Tibial nerve (tissue), 4 donors: ENCODE data around the gene SMIM38. TPM values are rescaled to one million over a fixed set of nuclear protein-coding genes. Genes with fewer than 3 reads are reported as not detected.
A peak's percentile ranks its signal among the peaks of the same experiment; 100 is the strongest.

Experiments used
- DNase-seq, 2 donors: peaks; one replicate each; pipeline ENCODE4 v3.0.0-alpha.2; 2019; ENCODE audit warnings: low spot score in 2 of 2
- H3K27ac ChIP-seq, 4 donors: fragments of 200-600 bp; sonication (generic) in 3 of 4; one replicate each; pipeline ENCODE4 v1.5.1; 2017 to 2019; ENCODE audit warnings: mild to moderate bottlenecking in 1 of 4
- H3K27me3 ChIP-seq, 2 donors: fragments of 200-600 bp; sonication (generic) in 1 of 2; one replicate each; pipeline versions ENCODE4 v1.5.1 to v1.6.0; 2017 to 2019
- H3K36me3 ChIP-seq, 3 donors: fragments of 200-600 bp; sonication (generic); one replicate each; pipeline ENCODE4 v1.5.1; 2018 to 2019
- H3K4me1 ChIP-seq, 4 donors: fragments of 200-600 bp; sonication (generic) in 3 of 4; one replicate each; pipeline ENCODE4 v1.5.1; 2017 to 2019
- H3K4me3 ChIP-seq, 4 donors: fragments of 200-600 bp; sonication (generic) in 3 of 4; one replicate each; pipeline ENCODE4 v1.5.1; 2017 to 2019; ENCODE audit warnings: mild to moderate bottlenecking in 1 of 4, moderate library complexity in 1 of 4
- H3K9me3 ChIP-seq, 4 donors: fragments of 200-600 bp; sonication (generic) in 3 of 4; one replicate each; pipeline ENCODE4 v1.5.1; 2017 to 2019
- CTCF ChIP-seq, 5 experiments: fragments of 200-600 bp in 3 of 5; fragments of 450-650 bp in 2 of 5; sonication (generic) in 3 of 5; IDR thresholded peaks; one replicate each; pipeline ENCODE4 v1.5.1; 2016 to 2019; ENCODE audit warnings: antibody characterized with exemption in 5 of 5, mild to moderate bottlenecking in 3 of 5, moderate library complexity in 2 of 5
- EP300 ChIP-seq, 2 donors: sonication (generic); formaldehyde crosslinking; IDR thresholded peaks; one replicate each; pipeline ENCODE4 v1.6.1; 2017; ENCODE audit warnings: antibody characterized with exemption in 2 of 2, mild to moderate bottlenecking in 1 of 2
- POLR2A ChIP-seq, 2 donors: fragments of 450-650 bp; IDR thresholded peaks; one replicate each; pipeline ENCODE4 v1.6.1; 2017; ENCODE audit warnings: antibody characterized with exemption in 2 of 2, mild to moderate bottlenecking in 2 of 2, moderate library complexity in 2 of 2
- WGBS, 2 donors: methylation state at CpG; one replicate each; pipeline ENCODE4 v1.1.5; 2018; 5-methylcytosine and 5-hydroxymethylcytosine counted together
- total RNA-seq, 4 donors: library from RNA; depleted of rRNA; stranded (reverse); fragments of >200 nt; gene quantifications; one replicate each; pipeline ENCODE4 v1.1.0, GENCODE V29; 2016

Gene SMIM38
- total RNA-seq, 4 donors from 2014 or later: 3.3 to 4.6 (median 4.1) TPM

- peak; percentile 18 to 47 for DNase-seq
- WGBS, 2 donors: 10 to 21% methylated on average over 20 to 33 of the region's 44 CpGs
Observed at GRCh38 chr11:69157156-69157821, 1.6 kb downstream of the SMIM38 start.

GRCh38 chr11:69157822-69158231 is 2.1 kb downstream of the SMIM38 start:
- WGBS, 2 donors: 48 to 80% methylated on average over 10 to 14 of the region's 15 CpGs
- TF ChIP-seq CTCF (IDR thresholded peaks at IDR 0.05): no peak
- no peak for TF ChIP-seq POLR2A (IDR thresholded peaks at IDR 0.05)
- TF ChIP-seq EP300 (IDR thresholded peaks at IDR 0.05): no peak
- Histone ChIP-seq H3K9me3 (peaks cover 0 to 2% (median under 1%) of the 10 kb centered on the region in 4 donors), H3K4me3 (no peak overlapping the region), H3K36me3 (no peaks in the 10 kb centered on the region), H3K27ac (peak overlapping the region; percentile 59 to 94 (median 82)), H3K4me1 (peaks cover 0 to 63% (median 47%) of the 10 kb centered on the region in 4 donors), H3K27me3 (no peaks in the 10 kb centered on the region)
- no peak for DNase-seq

More at GRCh38 chr11:69157156-69157821, 1.6 kb downstream of the SMIM38 start:
- H3K27me3 ChIP-seq: no peaks in the 10 kb centered on the region
- TF ChIP-seq EP300 (IDR thresholded peaks at IDR 0.05): peak; percentile 35 to 95
- peak in 3 of 5 experiments; percentile 10 to 24 (median 16) for TF ChIP-seq CTCF (IDR thresholded peaks at IDR 0.05)
- TF ChIP-seq POLR2A (IDR thresholded peaks at IDR 0.05): peak; percentile 8 to 42
- peaks cover 0 to 67% (median 47%) of the 10 kb centered on the region in 4 donors for H3K4me1 ChIP-seq
- H3K4me3 ChIP-seq: no peak overlapping the region
- H3K36me3 ChIP-seq: no peaks in the 10 kb centered on the region
- H3K9me3 ChIP-seq: no peaks in the 10 kb centered on the region
- H3K27ac ChIP-seq: peak overlapping the region; percentile 73 to 94 (median 84)

- peak overlapping the region; percentile 59 to 94 (median 82) for H3K27ac ChIP-seq
- no peak for DNase-seq
- WGBS, 2 donors: 52 to 57% methylated on average over 17 to 21 of the region's 21 CpGs
Observed at GRCh38 chr11:69158301-69159149, 2.8 kb downstream of the SMIM38 start.

GRCh38 chr11:69159150-69159852 is 3.6 kb downstream of the SMIM38 start:
- peaks cover 0 to 16% (median 6%) of the 10 kb centered on the region in 4 donors for H3K9me3 ChIP-seq
- no peaks in the 10 kb centered on the region for H3K27me3 ChIP-seq
- peaks cover 0 to under 1% (median 0%) of the 10 kb centered on the region in 3 donors for H3K36me3 ChIP-seq
- DNase-seq: no peak
- peaks cover 0 to 48% (median 38%) of the 10 kb centered on the region in 4 donors for H3K4me1 ChIP-seq
- TF ChIP-seq CTCF (IDR thresholded peaks at IDR 0.05) (no peak), EP300 (IDR thresholded peaks at IDR 0.05) (no peak), POLR2A (IDR thresholded peaks at IDR 0.05) (no peak)
- WGBS, 2 donors: 92 to 96% methylated on average over 19 of the region's 19 CpGs
- H3K4me3 ChIP-seq: no peak overlapping the region
- peak overlapping the region in 3 of 4 donors; percentile 59 to 94 (median 92) for H3K27ac ChIP-seq

More at GRCh38 chr11:69158301-69159149, 2.8 kb downstream of the SMIM38 start:
- Histone ChIP-seq H3K4me3 (no peak overlapping the region), H3K4me1 (peaks cover 0 to 56% (median 42%) of the 10 kb centered on the region in 4 donors), H3K27me3 (no peaks in the 10 kb centered on the region), H3K9me3 (peaks cover 0 to 8% (median 4%) of the 10 kb centered on the region in 4 donors), H3K36me3 (no peaks in the 10 kb centered on the region)
- TF ChIP-seq POLR2A (IDR thresholded peaks at IDR 0.05) (no peak), EP300 (IDR thresholded peaks at IDR 0.05) (peak in 1 of 2 donors; percentile 11)
